CD4-positive, alpha-beta T cell treated with Interleukin-2 at 100 ng/mL for 4 hours (primary cell): Measurements from ENCODE around the gene C19orf53.
"Not testable (repeated sequence)": the region's sequence is repeated elsewhere in the genome, so short reads cannot be mapped to it uniquely, and the experiment has no call there.

Experiments used
- DNase-seq: peaks from one replicate; pipeline ENCODE4 v3.0.0-alpha.2; 2020; ENCODE audit warnings: low spot score

Gene C19orf53

GRCh38 chr19:13764101-13764807 is 10.0 kb upstream of the C19orf53 start, which contains the start of gene MRI1:
TSS of gene MRI1 (plus strand) at chr19:13764522. CDS start at chr19:13764589, 67 bp downstream.
- peak; percentile 67 for DNase-seq

DNA sequence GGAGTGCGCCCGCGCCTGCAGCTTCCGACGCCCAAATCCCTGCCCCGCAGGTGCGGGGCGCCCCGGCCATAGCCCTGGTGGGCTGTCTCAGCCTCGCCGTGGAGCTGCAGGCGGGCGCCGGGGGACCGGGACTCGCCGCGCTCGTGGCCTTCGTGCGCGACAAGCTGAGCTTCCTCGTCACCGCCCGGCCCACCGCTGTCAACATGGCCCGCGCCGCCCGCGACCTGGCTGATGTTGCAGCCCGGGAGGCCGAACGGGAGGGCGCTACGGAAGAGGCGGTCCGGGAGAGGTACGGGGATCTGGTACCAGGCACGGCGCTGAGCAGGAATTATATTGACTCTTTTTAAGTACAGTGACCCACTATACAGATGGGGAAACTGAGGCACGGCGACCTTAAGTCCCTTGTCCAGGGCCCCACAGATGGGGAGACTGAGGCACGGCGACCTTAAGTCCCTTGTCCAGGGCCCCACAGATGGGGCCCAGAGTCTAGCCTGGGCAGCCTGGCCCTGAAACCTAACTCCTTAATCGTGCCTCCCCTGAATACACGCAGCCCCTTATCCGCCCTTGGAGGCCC is 9.3 kb upstream of the C19orf53 start:
- DNase-seq: no peak

DNA sequence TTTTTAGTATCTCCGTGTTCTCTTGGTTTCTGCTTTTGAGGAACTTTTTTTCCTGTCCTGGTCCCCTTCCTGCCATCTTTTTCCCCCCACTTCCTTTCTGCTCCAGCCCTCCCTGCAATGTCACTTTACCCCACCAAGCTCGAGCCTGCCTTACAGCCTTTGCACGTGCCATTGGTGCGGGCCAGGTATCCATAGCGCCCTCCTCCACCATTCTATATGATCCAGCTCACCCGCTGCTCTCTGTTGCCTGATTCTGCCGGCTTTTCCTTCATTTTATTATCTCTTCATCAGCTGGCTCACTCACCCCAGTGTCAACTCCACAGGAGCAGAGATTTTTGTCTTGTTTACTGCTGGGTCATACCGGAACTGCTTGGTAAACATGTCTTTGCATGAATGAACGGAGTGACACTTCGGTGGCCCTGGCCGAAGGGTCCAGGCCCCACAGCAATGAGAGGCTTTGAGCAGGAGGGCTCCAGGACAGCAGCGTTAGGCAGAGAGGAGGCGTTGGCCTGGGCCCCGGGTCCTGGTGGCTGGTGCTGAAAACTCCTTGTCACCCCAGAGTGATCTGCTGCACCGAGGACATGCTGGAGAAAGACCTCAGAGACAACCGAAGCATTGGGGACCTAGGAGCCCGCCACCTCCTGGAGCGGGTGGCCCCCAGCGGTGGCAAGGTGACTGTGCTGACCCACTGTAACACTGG is 8.7 kb upstream of the C19orf53 start:
- DNase-seq: no peak

DNA sequence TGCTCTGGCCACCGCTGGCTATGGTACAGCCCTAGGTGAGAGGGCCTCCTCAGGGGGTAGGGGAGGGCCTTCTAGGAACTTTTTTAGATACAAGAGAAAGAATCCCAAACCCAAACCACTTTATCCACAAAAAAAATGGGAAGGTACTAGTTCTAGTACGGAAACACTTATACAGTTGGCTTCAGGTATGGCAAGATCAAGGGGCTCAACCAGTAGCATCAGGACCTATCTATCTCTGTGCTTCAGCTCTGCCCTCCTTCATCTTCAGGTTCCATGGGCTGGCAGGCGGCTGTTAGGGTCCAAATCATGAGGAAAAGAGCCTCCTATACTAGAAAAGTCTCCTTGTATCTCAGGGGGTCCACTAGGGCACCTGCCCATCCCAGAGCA is 8.2 kb upstream of the C19orf53 start:
- no peak for DNase-seq

DNA sequence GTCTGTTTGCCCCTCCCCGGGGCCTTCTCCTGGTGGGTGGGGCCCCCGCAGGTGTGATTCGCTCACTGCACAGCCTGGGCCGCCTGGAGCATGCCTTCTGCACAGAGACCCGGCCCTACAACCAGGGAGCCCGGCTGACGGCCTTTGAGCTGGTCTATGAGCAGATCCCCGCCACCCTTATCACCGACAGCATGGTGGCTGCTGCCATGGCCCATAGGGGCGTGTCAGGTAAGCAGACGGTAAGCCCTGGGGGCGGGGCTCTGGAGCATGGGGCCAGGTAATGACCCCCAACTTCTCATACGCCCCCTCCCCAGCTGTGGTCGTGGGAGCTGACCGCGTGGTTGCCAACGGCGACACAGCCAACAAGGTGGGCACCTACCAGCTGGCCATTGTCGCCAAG is 5.7 kb upstream of the C19orf53 start:
- DNase-seq: no peak

DNA sequence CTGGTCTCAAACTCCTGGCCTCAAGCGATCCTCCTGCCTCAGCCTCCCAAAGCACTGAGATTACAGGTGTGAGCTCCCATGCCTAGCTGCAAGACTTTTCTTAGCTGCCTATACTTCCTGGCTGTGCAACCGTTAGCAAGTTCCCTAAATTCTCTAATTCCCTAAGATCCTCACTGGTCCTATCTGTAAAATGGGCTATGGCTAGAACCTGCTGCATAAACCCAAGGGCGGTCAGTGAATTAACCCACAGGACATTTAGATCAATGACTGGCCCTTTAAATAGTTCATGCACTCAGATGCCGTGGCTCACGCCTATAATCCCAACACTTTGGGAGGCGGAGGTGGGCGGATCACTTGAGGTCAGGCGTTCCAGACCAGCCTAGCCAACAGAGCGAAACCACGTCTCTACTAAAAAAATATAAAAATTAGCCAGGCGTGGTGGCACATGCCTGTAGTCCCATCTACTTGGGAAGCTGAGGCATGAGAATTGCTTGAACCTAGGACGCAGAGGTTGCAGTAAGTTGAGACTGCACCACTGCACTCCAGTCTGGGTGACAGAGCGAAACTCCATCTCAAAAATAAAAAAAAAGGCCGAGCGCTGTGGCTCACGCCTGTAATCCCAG is 4.1 kb upstream of the C19orf53 start:
- no peak for DNase-seq

DNA sequence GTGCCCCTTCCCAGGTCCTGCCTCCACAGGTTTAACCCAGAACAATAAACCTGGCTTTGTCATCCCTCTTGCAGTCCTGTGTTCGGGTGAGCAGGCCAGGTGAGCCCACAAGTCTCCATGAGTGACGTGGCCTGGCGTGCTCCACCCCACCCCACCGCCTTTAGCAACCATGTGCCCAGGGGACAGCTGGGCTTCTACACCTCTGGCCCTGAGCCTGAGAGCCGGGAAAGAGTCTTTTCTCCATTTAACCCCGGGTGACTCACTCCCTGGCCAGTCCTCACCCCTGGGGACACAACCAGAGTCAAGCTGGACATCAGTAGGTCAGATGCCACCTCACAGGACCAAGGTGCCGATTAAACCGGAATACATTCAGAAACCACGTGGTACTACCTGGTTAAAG is 4.1 kb downstream of the C19orf53 start:
- no peak for DNase-seq

GRCh38 chr19:13778847-13779246 is 4.6 kb downstream of the C19orf53 start:
- DNase-seq: no peak

DNA sequence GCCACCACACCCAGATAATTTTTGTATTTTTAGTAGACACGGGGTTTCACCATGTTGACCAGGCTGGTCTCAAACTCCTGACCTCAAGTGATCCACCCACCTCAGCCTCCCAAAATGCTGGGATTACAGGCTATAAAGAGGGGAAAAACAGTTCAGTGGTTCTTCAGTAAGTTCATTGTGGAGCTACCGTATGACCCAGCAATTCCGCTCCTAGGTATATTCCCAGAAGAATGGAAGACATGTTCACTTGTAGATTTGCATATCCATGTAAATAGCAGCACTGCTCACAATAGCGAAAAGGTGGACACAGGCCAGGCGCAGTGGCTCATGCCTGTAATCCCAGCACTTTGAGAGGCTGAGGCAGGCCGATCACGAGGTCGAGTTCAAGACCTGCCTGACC is 5.5 kb downstream of the C19orf53 start:
- not testable (repeated sequence) for DNase-seq

- no peak for DNase-seq
Measured at GRCh38 chr19:13781547-13781946, 7.3 kb downstream of the C19orf53 start.

GRCh38 chr19:13782537-13782936 is 8.3 kb downstream of the C19orf53 start:
- no peak for DNase-seq

GRCh38 chr19:13783565-13784500 is 9.6 kb downstream of the C19orf53 start:
- no peak for DNase-seq

DNA sequence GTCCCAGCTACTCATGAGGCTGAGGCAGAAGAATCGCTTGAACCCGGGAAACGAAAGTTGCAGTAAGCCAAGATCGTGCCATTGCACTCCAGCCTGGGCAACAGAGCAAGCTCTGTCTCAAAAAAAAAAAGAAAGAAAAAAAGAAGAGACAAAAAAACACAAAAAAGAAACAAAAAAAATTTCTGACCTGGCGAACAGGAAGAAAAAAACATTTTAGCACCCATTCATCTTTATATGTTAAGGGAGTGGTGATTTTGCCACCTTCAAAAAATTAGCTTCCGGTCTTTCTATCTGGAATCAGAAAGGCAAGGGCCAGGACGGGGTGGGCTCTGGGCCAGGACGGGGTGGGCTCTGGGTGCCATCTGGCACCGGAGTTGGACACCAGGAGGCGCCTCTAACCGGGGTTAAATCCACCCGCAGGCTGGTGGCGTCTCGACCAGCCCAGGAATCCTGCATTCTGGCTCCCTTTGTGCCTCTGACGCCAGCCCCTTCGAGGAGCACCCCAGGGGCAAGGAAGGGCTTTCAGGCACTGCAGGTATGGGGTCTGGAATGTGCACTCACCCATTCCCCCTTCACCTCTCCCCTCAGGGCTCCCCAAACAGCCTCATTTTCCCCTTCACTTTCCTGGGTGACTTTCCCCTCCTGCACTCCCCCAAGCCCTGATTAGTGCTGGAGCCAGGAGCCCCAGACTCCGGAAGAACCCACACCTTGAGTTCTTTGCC is 10.6 kb downstream of the C19orf53 start:
- peak; percentile 72 for DNase-seq

- DNase-seq: peak; percentile 54
Measured at GRCh38 chr19:13788991-13789390, 14.7 kb downstream of the C19orf53 start.

- DNase-seq: peak; percentile 72
Measured at GRCh38 chr19:13790354-13790753, 16.1 kb downstream of the C19orf53 start.

GRCh38 chr19:13793317-13793716 is 19.1 kb downstream of the C19orf53 start:
- DNase-seq: not testable (repeated sequence)

DNA sequence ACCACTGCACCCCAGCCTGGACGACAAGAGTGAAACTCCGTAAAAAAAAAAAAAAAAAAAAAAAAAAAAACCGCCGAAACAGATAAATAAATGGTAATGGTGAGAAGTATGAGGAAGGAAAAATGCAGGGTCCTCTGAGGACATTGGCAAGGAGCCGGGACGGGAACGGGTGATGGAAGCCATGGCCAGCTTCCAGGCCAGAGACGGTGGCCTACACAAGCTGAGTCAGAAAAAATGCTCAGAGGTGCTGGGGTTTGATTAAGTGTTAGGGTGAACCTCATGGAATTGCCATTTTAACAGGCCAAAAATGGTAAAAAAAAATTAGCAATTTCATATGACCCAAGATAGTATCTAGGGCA is 20.1 kb downstream of the C19orf53 start:
- no peak for DNase-seq

DNA sequence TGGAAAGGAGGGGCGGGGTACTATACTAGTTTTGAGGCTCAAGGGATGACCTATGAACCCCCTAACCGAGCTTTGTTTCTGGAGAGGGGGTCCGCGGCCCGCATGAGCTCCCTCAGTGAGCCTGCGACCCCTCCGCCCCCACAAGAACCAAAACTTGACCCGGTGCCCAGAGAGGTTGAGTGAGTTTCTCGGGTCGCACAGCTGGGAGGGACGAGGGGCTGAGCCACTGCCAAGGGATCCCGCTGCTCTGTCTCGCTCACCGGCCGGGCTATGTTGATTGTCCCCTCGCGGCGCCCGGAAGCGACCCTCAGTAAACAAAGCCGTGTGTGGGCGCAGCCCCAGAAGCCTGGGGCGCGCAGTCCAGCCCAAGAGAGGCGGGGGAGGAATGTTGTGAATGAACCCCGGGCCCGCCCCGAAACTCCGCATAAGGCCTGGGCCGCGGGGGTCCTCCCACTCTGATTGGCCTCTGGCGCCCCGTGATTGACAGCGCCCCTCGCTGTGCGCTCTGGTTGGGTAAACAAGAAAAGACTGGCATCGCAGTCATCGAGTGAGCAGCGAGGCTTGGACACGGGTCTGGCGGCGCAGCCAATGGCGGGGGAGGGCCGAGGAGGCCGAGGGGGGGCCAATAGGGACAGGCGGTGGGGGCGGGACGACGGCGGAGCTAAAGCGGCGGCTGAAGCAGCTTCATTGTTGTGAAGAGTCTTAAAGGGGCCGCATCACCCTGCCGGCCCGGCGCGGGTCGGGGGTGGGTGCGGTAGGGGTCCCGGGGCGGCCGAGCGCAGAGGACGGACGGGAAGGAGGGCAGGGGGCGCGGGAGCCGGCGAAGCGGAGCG is 20.7 kb downstream of the C19orf53 start, which contains the start of gene ZSWIM4:
ZSWIM4 (plus strand) TSS at position 687 of the 833 bp plus-strand sequence. CDS start 206 bp downstream, outside the sequence.
- DNase-seq: peak; percentile 98

DNA sequence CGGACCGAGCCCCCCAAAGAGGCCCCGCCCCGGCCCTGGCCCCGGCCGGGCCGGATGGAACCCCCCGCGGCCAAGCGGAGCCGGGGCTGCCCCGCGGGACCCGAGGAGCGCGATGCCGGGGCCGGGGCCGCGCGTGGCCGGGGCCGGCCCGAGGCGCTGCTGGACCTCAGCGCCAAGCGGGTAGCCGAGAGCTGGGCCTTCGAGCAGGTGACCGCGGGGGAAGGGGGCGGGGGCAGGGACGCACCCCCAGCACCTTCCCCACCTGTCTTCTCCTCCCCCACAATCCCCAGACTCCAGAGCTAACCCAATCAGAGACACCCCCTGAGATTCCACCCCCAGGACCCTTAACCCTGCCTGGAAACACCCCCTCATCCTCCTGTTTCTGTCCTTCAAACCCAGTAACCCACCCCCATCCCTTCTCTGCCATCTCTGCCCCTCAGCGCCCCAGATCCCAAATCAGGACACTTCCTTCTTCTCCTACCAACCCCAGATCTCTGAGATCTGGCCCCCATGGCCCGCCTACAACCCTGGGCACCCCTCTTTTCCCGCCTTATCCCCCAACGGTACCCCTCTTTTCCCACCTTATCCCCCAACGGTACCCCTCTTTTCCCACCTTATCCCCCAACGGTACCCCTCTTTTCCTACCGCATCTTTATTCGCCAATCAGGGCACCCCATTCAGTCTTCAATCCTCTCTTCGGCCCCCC is 21.5 kb downstream of the C19orf53 start:
- no peak for DNase-seq
